Measurements from ENCODE around the gene SLC24A3. TPM values are rescaled to one million over a fixed set of nuclear protein-coding genes. Genes with fewer than 3 reads are reported as not detected.

SLC24A3 gene
- total RNA-seq, 6 experiments from 2014 or later, result not detected

DNA sequence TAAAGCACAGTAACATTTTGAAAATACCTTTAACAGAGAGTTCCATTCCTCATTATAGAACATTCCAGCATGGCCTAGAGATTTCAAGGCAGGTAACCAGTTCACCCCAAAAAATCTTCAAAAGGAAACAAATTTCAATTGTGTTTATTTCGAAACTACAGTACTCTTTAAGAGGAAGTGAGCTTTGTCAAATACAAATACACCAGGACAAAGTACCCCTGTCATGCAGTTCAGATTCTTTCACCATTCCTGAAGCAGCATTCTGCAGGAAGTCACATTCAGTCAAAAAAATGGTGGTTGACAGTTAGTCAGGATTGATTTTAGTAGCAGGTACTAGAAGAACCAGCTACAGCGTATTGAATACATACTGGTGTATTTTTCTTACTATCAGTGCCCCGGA, 456.0 kb downstream of the SLC24A3 start:
- Mint-ChIP-seq H3K9me3 (no peaks in the 10 kb centered on the region), H3K36me3 (ENCODE audit: low read depth) (no peaks in the 10 kb centered on the region), H3K4me3 (no peak overlapping the region), H3K27ac (no peak overlapping the region), H3K4me1 (ENCODE audit: low read depth) (peaks cover 5% of the 10 kb centered on the region; the same call in 1 of the 2 replicates), H3K27me3 (ENCODE audit: insufficient read depth) (peaks cover 54% of the 10 kb centered on the region)
- no peak for DNase-seq
- TF ChIP-seq, protein P1, sequence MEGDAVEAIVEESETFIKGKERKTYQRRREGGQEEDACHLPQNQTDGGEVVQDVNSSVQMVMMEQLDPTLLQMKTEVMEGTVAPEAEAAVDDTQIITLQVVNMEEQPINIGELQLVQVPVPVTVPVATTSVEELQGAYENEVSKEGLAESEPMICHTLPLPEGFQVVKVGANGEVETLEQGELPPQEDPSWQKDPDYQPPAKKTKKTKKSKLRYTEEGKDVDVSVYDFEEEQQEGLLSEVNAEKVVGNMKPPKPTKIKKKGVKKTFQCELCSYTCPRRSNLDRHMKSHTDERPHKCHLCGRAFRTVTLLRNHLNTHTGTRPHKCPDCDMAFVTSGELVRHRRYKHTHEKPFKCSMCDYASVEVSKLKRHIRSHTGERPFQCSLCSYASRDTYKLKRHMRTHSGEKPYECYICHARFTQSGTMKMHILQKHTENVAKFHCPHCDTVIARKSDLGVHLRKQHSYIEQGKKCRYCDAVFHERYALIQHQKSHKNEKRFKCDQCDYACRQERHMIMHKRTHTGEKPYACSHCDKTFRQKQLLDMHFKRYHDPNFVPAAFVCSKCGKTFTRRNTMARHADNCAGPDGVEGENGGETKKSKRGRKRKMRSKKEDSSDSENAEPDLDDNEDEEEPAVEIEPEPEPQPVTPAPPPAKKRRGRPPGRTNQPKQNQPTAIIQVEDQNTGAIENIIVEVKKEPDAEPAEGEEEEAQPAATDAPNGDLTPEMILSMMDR (IDR thresholded peaks at IDR 0.05), result no peak

DNA sequence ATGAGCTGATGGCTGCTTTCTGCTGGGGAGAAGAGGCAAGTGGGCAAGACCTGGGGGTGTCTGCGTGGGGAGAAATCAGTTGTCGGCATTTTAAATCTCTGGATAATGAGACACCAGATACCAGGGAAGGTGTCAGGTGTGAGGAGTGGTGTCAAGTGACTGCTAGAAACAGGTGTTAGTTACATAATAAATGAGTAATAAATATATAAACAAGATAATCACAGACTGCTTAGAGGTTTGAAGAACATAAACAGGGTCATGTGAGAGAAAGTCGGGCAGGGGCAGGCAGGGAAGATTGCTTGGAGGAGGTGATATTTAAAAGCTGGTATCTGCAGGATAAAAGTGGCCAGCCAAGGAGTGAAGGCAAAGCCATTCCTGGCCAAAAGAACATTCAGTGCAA, 458.4 kb downstream of the SLC24A3 start:
- Mint-ChIP-seq H3K4me1 (ENCODE audit: low read depth) (peaks cover 10% of the 10 kb centered on the region; the same call in 1 of the 2 replicates), H3K27ac (no peak overlapping the region), H3K36me3 (ENCODE audit: low read depth) (no peaks in the 10 kb centered on the region), H3K4me3 (no peak overlapping the region), H3K9me3 (no peaks in the 10 kb centered on the region), H3K27me3 (ENCODE audit: insufficient read depth) (peaks cover 48% of the 10 kb centered on the region)
- DNase-seq, result no peak
- TF ChIP-seq, protein P1 (IDR thresholded peaks at IDR 0.05), result no peak

DNA sequence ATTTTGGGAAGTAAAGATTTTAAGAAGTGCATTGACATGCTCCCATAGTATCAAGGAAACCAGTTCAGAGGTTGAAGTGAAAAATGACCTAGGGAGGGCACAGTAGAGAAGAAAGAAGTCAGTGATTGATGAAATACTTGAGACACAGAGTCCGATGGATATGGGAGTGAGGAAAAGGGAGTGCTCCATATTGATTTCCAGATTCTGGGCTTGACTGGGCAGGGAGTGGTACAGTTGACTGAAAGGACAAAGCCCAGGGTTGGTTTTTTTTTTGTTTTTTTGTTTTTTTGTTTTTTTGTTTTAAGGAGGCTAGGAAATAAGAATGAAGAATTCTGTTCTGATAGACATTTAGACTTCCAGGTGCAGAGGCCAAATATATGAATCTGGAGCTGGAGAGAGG, 458.9 kb downstream of the SLC24A3 start:
- Mint-ChIP-seq H3K4me3 (no peak overlapping the region), H3K9me3 (no peaks in the 10 kb centered on the region), H3K27ac (no peak overlapping the region), H3K36me3 (ENCODE audit: low read depth) (no peaks in the 10 kb centered on the region), H3K4me1 (ENCODE audit: low read depth) (peaks cover 10% of the 10 kb centered on the region; the same call in 1 of the 2 replicates), H3K27me3 (ENCODE audit: insufficient read depth) (peaks cover 44% of the 10 kb centered on the region)
- TF ChIP-seq, protein P1 (IDR thresholded peaks at IDR 0.05), result no peak
- no peak for DNase-seq

DNA sequence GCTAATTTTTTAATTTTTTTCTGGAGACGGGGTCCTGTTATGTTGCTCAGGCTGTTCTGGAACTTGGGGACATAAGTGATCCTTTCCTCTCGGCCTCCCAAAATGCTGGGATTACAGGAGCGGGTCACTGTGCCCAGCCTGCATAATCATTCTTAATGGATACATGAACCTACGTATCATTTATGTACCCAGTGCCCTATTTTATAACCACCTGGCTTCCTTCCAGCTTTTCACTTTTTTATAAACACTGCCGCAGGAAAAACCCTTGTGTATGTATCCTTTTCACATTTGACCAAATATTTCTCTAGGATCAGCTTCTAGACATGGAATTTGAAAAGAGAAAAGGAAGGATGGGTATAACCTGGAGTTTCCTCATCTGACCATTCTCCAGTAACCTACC, 460.1 kb downstream of the SLC24A3 start:
- H3K9me3 Mint-ChIP-seq, result no peaks in the 10 kb centered on the region
- H3K4me1 Mint-ChIP-seq (ENCODE audit: low read depth), result peaks cover 10% of the 10 kb centered on the region; the same call in 1 of the 2 replicates
- H3K4me3 Mint-ChIP-seq, result no peak overlapping the region
- no peaks in the 10 kb centered on the region for H3K36me3 Mint-ChIP-seq (ENCODE audit: low read depth)
- TF ChIP-seq, protein P1 (IDR thresholded peaks at IDR 0.05), result no peak
- DNase-seq, result no peak
- no peak overlapping the region for H3K27ac Mint-ChIP-seq
- H3K27me3 Mint-ChIP-seq (ENCODE audit: insufficient read depth), result peaks cover 36% of the 10 kb centered on the region

DNA sequence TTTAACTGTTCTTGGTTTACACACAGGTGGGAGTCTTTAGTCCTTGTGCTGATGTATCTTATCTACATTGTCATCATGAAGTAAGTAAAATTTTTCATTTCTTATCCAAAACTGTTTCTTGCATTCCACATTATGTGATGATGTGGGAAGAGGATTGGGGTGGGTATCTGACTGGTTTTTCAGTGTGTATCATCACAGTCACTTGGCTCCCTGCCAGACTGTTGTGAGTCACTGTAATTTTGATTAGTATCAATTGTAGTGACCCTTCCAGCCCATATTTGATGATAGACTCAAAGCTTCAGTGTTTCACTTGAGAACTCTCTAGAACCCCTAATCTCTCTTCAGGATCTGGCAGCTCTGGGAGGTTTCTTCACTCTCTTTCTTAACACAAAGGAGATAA, 461.1 kb downstream of the SLC24A3 start:
- TF ChIP-seq, protein P1 (IDR thresholded peaks at IDR 0.05), result no peak
- Mint-ChIP-seq H3K27ac (no peak overlapping the region), H3K9me3 (no peaks in the 10 kb centered on the region), H3K4me1 (ENCODE audit: low read depth) (peaks cover 10% of the 10 kb centered on the region; the same call in 1 of the 2 replicates), H3K27me3 (ENCODE audit: insufficient read depth) (peaks cover 37% of the 10 kb centered on the region), H3K36me3 (ENCODE audit: low read depth) (no peaks in the 10 kb centered on the region), H3K4me3 (no peak overlapping the region)
- peak; percentile 8 for DNase-seq

DNA sequence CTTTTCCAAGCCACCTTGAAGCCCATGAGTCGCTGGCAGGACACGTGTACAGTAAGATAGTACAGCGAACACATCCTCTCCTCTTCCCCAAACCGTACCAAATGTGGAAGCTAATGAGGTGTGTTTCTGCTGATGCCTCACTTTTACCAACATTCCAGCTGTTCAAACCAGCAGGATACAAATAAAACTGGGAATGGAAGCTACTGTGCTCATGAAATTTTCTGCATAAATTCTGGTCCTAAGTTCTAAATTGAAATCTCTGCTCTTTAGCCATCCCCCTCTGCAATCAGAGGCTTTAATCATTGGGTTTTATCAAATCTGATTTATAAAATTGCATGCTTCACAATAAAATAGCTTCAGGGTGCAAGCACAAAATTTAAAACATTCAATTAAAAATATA, 463.8 kb downstream of the SLC24A3 start:
- Mint-ChIP-seq H3K9me3 (no peaks in the 10 kb centered on the region), H3K27ac (no peak overlapping the region), H3K4me1 (ENCODE audit: low read depth) (peaks cover 10% of the 10 kb centered on the region; the same call in 1 of the 2 replicates), H3K36me3 (ENCODE audit: low read depth) (no peaks in the 10 kb centered on the region), H3K4me3 (no peak overlapping the region), H3K27me3 (ENCODE audit: insufficient read depth) (peaks cover 26% of the 10 kb centered on the region)
- no peak for DNase-seq
- TF ChIP-seq, protein P1 (IDR thresholded peaks at IDR 0.05), result no peak
